Activated CD4-positive, alpha-beta T cell treated with anti-CD3 and anti-CD28 coated beads for 24 hours (primary cell): Measurements from ENCODE around the gene FLACC1.
"Not testable (repeated sequence)": the region's sequence is repeated elsewhere in the genome, so short reads cannot be mapped to it uniquely, and the experiment has no call there.

Experiments used
- DNase-seq, 2 donors: peaks; one replicate each; pipeline ENCODE4 v3.0.0-alpha.2; 2020; ENCODE audit warnings: low read depth in 2 of 2

The FLACC1 gene

GRCh38 chr2:201255408-201256033 is 101.6 kb downstream of the FLACC1 start:
- no peak for DNase-seq

GRCh38 chr2:201254081-201254730 is 102.9 kb downstream of the FLACC1 start:
- no peak for DNase-seq

GRCh38 chr2:201250741-201251140 is 106.4 kb downstream of the FLACC1 start:
- DNase-seq = no peak

- DNase-seq = no peak
These were observed 107.3 kb downstream of the FLACC1 start for GRCh38 chr2:201249889-201250288.

GRCh38 chr2:201248288-201248844 is 108.8 kb downstream of the FLACC1 start:
- no peak for DNase-seq

- no peak for DNase-seq
These were observed 110.9 kb downstream of the FLACC1 start for GRCh38 chr2:201246280-201246679.

- no peak for DNase-seq
These were observed 112.3 kb downstream of the FLACC1 start for GRCh38 chr2:201244829-201245228.

- DNase-seq = no peak
These were observed 114.4 kb downstream of the FLACC1 start for GRCh38 chr2:201242571-201243277.

- DNase-seq = not testable (repeated sequence)
These were observed 117.8 kb downstream of the FLACC1 start for GRCh38 chr2:201239167-201239935.
